Peyer's patch (tissue), 4 donors: ENCODE measurements around the gene WIPF2. TPM values are rescaled to one million over a fixed set of nuclear protein-coding genes. Genes with fewer than 3 reads are reported as not detected.
A peak's percentile ranks its signal among the peaks of the same experiment; 100 is the strongest.

Experiments
- DNase-seq, 3 donors: peaks; one replicate each; pipeline ENCODE4 v3.0.0-alpha.2; 2017 to 2019
- H3K27ac ChIP-seq, 4 donors: fragments of 200-600 bp; sonication (generic); one replicate each; pipeline ENCODE4 v1.5.1; 2016 to 2019
- H3K27me3 ChIP-seq, 2 donors: fragments of 200-600 bp; sonication (generic); one replicate each; pipeline ENCODE4 v1.5.1; 2019
- H3K36me3 ChIP-seq, 3 donors: fragments of 200-600 bp; sonication (generic); one replicate each; pipeline ENCODE4 v1.5.1; 2016 to 2019
- H3K4me1 ChIP-seq, 4 donors: fragments of 200-600 bp; sonication (generic); one replicate each; pipeline ENCODE4 v1.5.1; 2016 to 2019
- H3K4me3 ChIP-seq, 4 donors: fragments of 200-600 bp; sonication (generic); 1 replicate in 3 of 4; 2 replicates in 1 of 4; pipeline ENCODE4 v1.5.1; 2016 to 2019; ENCODE audit warnings: mild to moderate bottlenecking in 1 of 4
- H3K9me3 ChIP-seq, 4 donors: fragments of 200-600 bp; sonication (generic); one replicate each; pipeline ENCODE4 v1.5.1; 2016 to 2019; ENCODE audit warnings: mild to moderate bottlenecking in 1 of 4
- CTCF ChIP-seq, 6 experiments: fragments of 450-650 bp in 4 of 6; fragments of 200-600 bp in 2 of 6; sonication (generic) in 1 of 6; IDR thresholded peaks; one replicate each; pipeline ENCODE4 v1.5.1; 2017 to 2019; ENCODE audit warnings: antibody characterized with exemption in 6 of 6, mild to moderate bottlenecking in 3 of 6, moderate library complexity in 1 of 6
- POLR2A ChIP-seq, 2 donors: fragments of 450-650 bp; IDR thresholded peaks; one replicate each; pipeline ENCODE4 v1.5.1; 2017; ENCODE audit warnings: antibody characterized with exemption in 2 of 2, mild to moderate bottlenecking in 2 of 2, moderate library complexity in 2 of 2
- total RNA-seq, 4 donors: library from RNA; depleted of rRNA; stranded (reverse); fragments of >200 nt; gene quantifications; one replicate each; pipeline ENCODE4 v1.1.0, GENCODE V29; 2016

Gene WIPF2
- total RNA-seq, 4 donors from 2014 or later: 20.6 to 34.3 (median 26.8) TPM

- H3K36me3 ChIP-seq: no peaks in the 10 kb centered on the region
- peaks cover 8 to 83% (median 26%) of the 10 kb centered on the region in 4 donors for H3K4me1 ChIP-seq
- H3K9me3 ChIP-seq: no peaks in the 10 kb centered on the region
- peak overlapping the region in 2 of 4 donors; percentile 71 to 95 for H3K4me3 ChIP-seq
- H3K27ac ChIP-seq: peak overlapping the region in 3 of 4 donors; percentile 77 to 95 (median 84)
- H3K27me3 ChIP-seq: no peaks in the 10 kb centered on the region
- TF ChIP-seq POLR2A (IDR thresholded peaks at IDR 0.05) (no peak), CTCF (IDR thresholded peaks at IDR 0.05) (no peak)
- peak in 1 of 3 donors; percentile 49 for DNase-seq
Measured at GRCh38 chr17:40315678-40316570, 96.8 kb downstream of the WIPF2 start.

- DNase-seq: peak; percentile 17 to 80 (median 72)
- H3K9me3 ChIP-seq: no peaks in the 10 kb centered on the region
- peak overlapping the region; percentile 77 to 98 (median 90) for H3K27ac ChIP-seq
- no peaks in the 10 kb centered on the region for H3K27me3 ChIP-seq
- peak overlapping the region; percentile 4 to 95 (median 40) for H3K4me3 ChIP-seq
- TF ChIP-seq POLR2A (IDR thresholded peaks at IDR 0.05) (peak; percentile 14 to 21), CTCF (IDR thresholded peaks at IDR 0.05) (peak in 2 of 6 experiments; percentile 8 to 9)
- no peaks in the 10 kb centered on the region for H3K36me3 ChIP-seq
- H3K4me1 ChIP-seq: peaks cover 8 to 83% (median 23%) of the 10 kb centered on the region in 4 donors
Measured at GRCh38 chr17:40316571-40317344, 97.7 kb downstream of the WIPF2 start.

DNA sequence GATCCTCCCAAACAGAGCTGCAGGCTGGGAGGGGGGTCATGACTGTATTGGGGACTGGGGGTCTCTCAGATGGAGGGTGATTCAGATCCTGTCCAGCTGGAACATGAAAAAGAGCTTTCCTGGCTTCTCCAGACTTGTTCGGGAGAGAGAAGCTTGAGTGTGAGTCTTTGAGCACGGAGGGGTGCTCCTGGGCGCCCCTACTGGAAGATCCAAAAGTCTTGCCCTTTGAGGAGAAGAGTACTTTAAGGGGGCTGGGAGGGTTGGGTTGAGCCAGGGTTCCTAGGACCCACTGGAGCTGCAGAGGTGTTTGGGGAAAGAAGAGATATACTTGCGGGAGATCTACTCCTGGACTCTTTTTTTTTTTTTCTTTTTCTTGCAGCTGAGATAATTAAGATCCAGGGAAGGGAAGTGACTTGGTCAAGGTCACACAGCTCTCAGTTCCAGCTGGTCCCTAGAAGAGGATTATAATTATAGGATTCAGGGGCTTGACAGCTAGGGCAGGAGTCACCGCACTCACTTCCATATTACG is 98.3 kb downstream of the WIPF2 start:
- Histone ChIP-seq H3K9me3 (no peaks in the 10 kb centered on the region), H3K36me3 (no peaks in the 10 kb centered on the region), H3K27ac (peak overlapping the region; percentile 84 to 98 (median 90)), H3K4me1 (peaks cover 8 to 83% (median 23%) of the 10 kb centered on the region in 4 donors), H3K4me3 (peak overlapping the region; percentile 71 to 97 (median 94)), H3K27me3 (no peaks in the 10 kb centered on the region)
- peak; percentile 63 to 81 (median 71) for DNase-seq
- no peak for TF ChIP-seq POLR2A (IDR thresholded peaks at IDR 0.05)
- TF ChIP-seq CTCF (IDR thresholded peaks at IDR 0.05): peak in 4 of 6 experiments; percentile 42 to 52 (median 44)

- H3K4me1 ChIP-seq: peaks cover 8 to 82% (median 24%) of the 10 kb centered on the region in 4 donors
Measured at GRCh38 chr17:40317880-40318829, 99.1 kb downstream of the WIPF2 start.

More at GRCh38 chr17:40317880-40318829, 99.1 kb downstream of the WIPF2 start:
- H3K36me3 ChIP-seq: no peaks in the 10 kb centered on the region
- H3K9me3 ChIP-seq: no peaks in the 10 kb centered on the region
- peak overlapping the region; percentile 71 to 97 (median 94) for H3K4me3 ChIP-seq
- TF ChIP-seq CTCF (IDR thresholded peaks at IDR 0.05) (no peak), POLR2A (IDR thresholded peaks at IDR 0.05) (peak; percentile 55 to 87)
- peak; percentile 96 to 98 (median 98) for DNase-seq
- H3K27ac ChIP-seq: peak overlapping the region; percentile 84 to 98 (median 90)
- H3K27me3 ChIP-seq: no peaks in the 10 kb centered on the region
